IPS-15b (cell line): ENCODE measurements around the gene CHAD.
"Not testable (repeated sequence)": the region's sequence is repeated elsewhere in the genome, so short reads cannot be mapped to it uniquely, and the experiment has no call there.

Source experiments
- H3K27me3 ChIP-seq: one replicate; pipeline ENCODE4 v1.6.1; 2013; ENCODE audit warnings: low read length; ENCODE audit not compliant: control insufficient read depth, insufficient read depth
- H3K36me3 ChIP-seq: one replicate; pipeline ENCODE4 v1.6.1; 2013; ENCODE audit warnings: low read length; ENCODE audit not compliant: control insufficient read depth, insufficient read depth
- H3K4me1 ChIP-seq: one replicate; pipeline ENCODE4 v1.6.1; 2013; ENCODE audit warnings: mild to moderate bottlenecking, low read length; ENCODE audit not compliant: control insufficient read depth, insufficient read depth
- H3K4me3 ChIP-seq: one replicate; pipeline ENCODE4 v1.5.1; 2013; ENCODE audit warnings: low read depth, low read length
- H3K9ac ChIP-seq: one replicate; pipeline ENCODE4 v1.6.1; 2013; ENCODE audit warnings: low read depth, mild to moderate bottlenecking, low read length
- H3K9me3 ChIP-seq: one replicate; pipeline ENCODE4 v1.6.1; 2013; ENCODE audit warnings: mild to moderate bottlenecking, low read length; ENCODE audit not compliant: control insufficient read depth, insufficient read depth

CHAD gene

GRCh38 chr17:50421308-50422051, 47.2 kb downstream of the CHAD start:
- Histone ChIP-seq H3K9ac (no peak overlapping the region), H3K9me3 (no peaks in the 10 kb centered on the region), H3K4me3 (no peak overlapping the region), H3K4me1 (no peaks in the 10 kb centered on the region), H3K36me3 (no peaks in the 10 kb centered on the region), H3K27me3 (peaks cover 11% of the 10 kb centered on the region)

DNA sequence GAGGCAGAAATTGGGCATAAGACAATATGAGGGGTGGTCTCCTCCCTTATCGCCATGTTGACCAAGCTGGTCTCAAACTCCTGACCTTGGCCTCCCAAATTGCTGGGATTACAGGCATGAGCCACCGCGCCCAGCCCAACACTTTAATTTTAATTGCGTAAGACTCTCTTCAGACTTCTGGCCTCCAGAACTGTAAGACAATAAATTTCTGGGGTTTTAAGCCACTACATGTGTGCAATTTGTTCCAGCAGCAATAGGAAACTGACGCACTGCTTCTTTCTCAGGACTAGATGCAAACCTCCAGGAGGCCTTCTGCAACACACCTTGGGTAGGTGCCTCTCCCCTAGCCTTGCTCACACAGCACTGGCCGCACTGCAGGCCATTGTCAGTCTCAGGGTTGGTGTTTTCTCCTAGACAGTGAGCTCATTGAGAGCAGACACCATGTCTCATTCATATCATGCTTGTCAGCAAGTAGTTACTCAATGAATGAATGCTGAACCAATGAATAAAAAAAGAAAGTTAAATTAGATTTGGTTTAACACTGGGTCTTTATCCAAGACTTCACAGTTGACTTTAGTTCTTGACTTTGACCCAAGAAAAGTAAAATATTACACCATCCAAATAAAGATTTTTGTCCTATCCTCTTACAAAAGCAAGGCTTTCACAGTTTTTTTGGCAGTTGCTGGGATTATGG, 48.1 kb downstream of the CHAD start:
- no peak overlapping the region for H3K9ac ChIP-seq
- no peaks in the 10 kb centered on the region for H3K4me1 ChIP-seq

DNA sequence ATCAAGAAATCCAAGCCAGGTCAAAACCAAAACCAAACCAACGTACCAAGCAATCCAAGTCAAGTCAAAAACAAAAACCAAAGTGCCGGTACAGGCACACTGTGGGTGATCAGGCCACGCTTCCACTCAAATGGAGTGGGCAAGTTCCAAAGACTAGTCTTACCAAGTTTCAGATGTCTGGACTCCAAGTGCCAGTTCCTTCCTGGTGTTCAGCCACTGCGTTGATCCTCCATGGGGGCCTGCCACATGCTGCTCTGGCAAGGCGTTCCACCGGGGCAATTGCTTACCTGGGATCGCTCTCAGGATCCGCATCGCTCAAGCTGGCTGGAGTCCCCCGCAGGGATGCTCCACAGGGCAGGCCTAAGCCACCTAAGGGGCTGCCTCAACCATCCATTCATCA, 49.1 kb downstream of the CHAD start:
- not testable (repeated sequence) for H3K27me3 ChIP-seq, H3K36me3 ChIP-seq, H3K4me3 ChIP-seq

More for the DNA sequence above, 48.1 kb downstream of the CHAD start:
- Histone ChIP-seq H3K4me3 (no peak overlapping the region), H3K36me3 (no peaks in the 10 kb centered on the region), H3K9me3 (no peaks in the 10 kb centered on the region), H3K27me3 (peaks cover 11% of the 10 kb centered on the region)

GRCh38 chr17:50414808-50415207, 53.9 kb downstream of the CHAD start:
- H3K9me3 ChIP-seq, result no peaks in the 10 kb centered on the region
- no peak overlapping the region for H3K4me3 ChIP-seq
- no peaks in the 10 kb centered on the region for H3K4me1 ChIP-seq
- no peaks in the 10 kb centered on the region for H3K36me3 ChIP-seq
- H3K27me3 ChIP-seq, result peaks cover 2% of the 10 kb centered on the region
- H3K9ac ChIP-seq, result no peak overlapping the region

More for the DNA sequence above, 49.1 kb downstream of the CHAD start:
- not testable (repeated sequence) for H3K4me1 ChIP-seq, H3K9me3 ChIP-seq, H3K9ac ChIP-seq
